Measurements from ENCODE around the gene NSMCE1. TPM values are rescaled to one million over a fixed set of nuclear protein-coding genes. Genes with fewer than 3 reads are reported as not detected.
"Not testable (repeated sequence)": the region's sequence is repeated elsewhere in the genome, so short reads cannot be mapped to it uniquely, and the experiment has no call there.

Gene NSMCE1
- total and polyA plus RNA-seq, 2 of the 8 experiments (the other 6 are each of a cell fraction or from before 2014, with no cell fraction given), result 8.1 to 16.6 TPM

- H3K36me3 ChIP-seq (ENCODE audit: control insufficient read depth in 2 of 4, insufficient read depth in 4 of 4, low read length in 3 of 4); H4K8ac ChIP-seq (ENCODE audit: extremely low read depth, insufficient read depth, low read length); H3K4me3 ChIP-seq (ENCODE audit: extremely low read depth in 1 of 4, insufficient read depth in 2 of 4, low read depth in 3 of 4, low read length in 4 of 4); H4K91ac ChIP-seq (replicated peaks; ENCODE audit: insufficient read length, low read length); H2BK120ac ChIP-seq (replicated peaks; ENCODE audit: low read depth, low read length); H3K23ac ChIP-seq (ENCODE audit: insufficient read length); H4K5ac ChIP-seq (ENCODE audit: insufficient read length, low read depth, low read length); H3K18ac ChIP-seq (ENCODE audit: extremely low read depth, low read length); H3K4ac ChIP-seq (replicated peaks; ENCODE audit: insufficient read length, low read depth, low read length); H2BK12ac ChIP-seq (ENCODE audit: low read depth, low read length); H2AFZ ChIP-seq (ENCODE audit: low read length); FAIRE-seq; H3K9ac ChIP-seq (replicated peaks in 1 of 4; ENCODE audit: extremely low read depth in 1 of 4, low read depth in 3 of 4, low read length in 3 of 4); H3K9me3 ChIP-seq (ENCODE audit: insufficient read depth in 2 of 2, low read depth in 1 of 2, low read length in 1 of 2); H3K56ac ChIP-seq (replicated peaks; ENCODE audit: insufficient read length, low read depth, low read length); H2AK5ac ChIP-seq (ENCODE audit: low read depth, low read length); H3K4me1 ChIP-seq (replicated peaks in 1 of 4; ENCODE audit: control insufficient read depth in 3 of 4, insufficient read depth in 4 of 4, low read length in 3 of 4); H3K23me2 ChIP-seq (ENCODE audit: low read depth, low read length); DNase-seq (ENCODE audit: low read depth in 1 of 2, low spot score in 2 of 2); CTCF ChIA-PET (ENCODE audit: partially characterized antibody); H4K20me1 ChIP-seq (replicated peaks in 1 of 2; ENCODE audit: control insufficient read depth in 1 of 2, insufficient read depth in 2 of 2, low read length in 2 of 2); H3K14ac ChIP-seq (ENCODE audit: insufficient read length); H2BK20ac ChIP-seq (ENCODE audit: low read length); H2BK15ac ChIP-seq (ENCODE audit: low read length); H3K27ac ChIP-seq (ENCODE audit: low read depth, low read length); H3K79me2 ChIP-seq (ENCODE audit: control insufficient read depth in 1 of 2, insufficient read depth in 2 of 2, low read length in 2 of 2); H3K27me3 ChIP-seq (replicated peaks in 1 of 4; ENCODE audit: control insufficient read depth in 3 of 4, extremely low read depth in 1 of 4, insufficient read depth in 3 of 4, low read length in 3 of 4); H3K79me1 ChIP-seq (ENCODE audit: low read depth, low read length); H3K4me2 ChIP-seq (ENCODE audit: insufficient read depth in 1 of 2, low read depth in 2 of 2, low read length in 2 of 2); H2BK5ac ChIP-seq (ENCODE audit: low read depth, low read length): not testable (repeated sequence)
- POLR2A ChIA-PET (ENCODE audit: partially characterized antibody), result interaction anchor here (1.1 kb wide), 1 partner anchor 10 kb away, joined by 3 read pairs; no protein-coding TSS in a partner anchor
- WGBS, 2 experiments (ENCODE audit: extremely low coverage in 1 of 2, insufficient coverage in 1 of 2, insufficient read length in 1 of 2, insufficient replicate concordance in 2 of 2, low coverage in 1 of 2, low lambda C conversion rate in 2 of 2, missing lambda C conversion rate in 1 of 2), result 89% methylated on average over 10 of the region's 10 CpGs; no CpG with 5 or more reads in 1 of the 2 experiments
These were observed 61.5 kb downstream of the NSMCE1 start for GRCh38 chr16:27207121-27207520.

All from H1 (cell line).